SK-N-MC (cell line): ENCODE data around the gene ADAMTS1.

Experiments
- EZH2 ChIP-seq: fragments of 200-600 bp; sonication (generic); IDR thresholded peaks from one replicate; pipeline ENCODE4 v1.6.1; 2017; ENCODE audit warnings: antibody characterized with exemption
- FOXP2 ChIP-seq: optimal IDR thresholded peaks from 2 replicates; pipeline ENCODE3; 2011; ENCODE audit warnings: mild to moderate bottlenecking, moderate library complexity; ENCODE audit not compliant: insufficient read depth; ENCODE audit errors: extremely low read length, control extremely low read depth
- POLR2AphosphoS5 ChIP-seq: IDR thresholded peaks from 2 replicates; pipeline ENCODE4 v1.6.1; 2012; ENCODE audit warnings: mild to moderate bottlenecking, low read depth, low read length, borderline replicate concordance

- no peak for TF ChIP-seq POLR2AphosphoS5
- no peak for TF ChIP-seq EZH2
- no peak for TF ChIP-seq FOXP2
Measured at GRCh38 chr21:26836528-26836927, 8.7 kb downstream of the ADAMTS1 start.
